DOHH2 (cell line): ENCODE results near the gene TMEM244.

Source experiments
- H3F3A ChIP-seq: fragments of 200-600 bp; sonication (generic), shearing (Covaris generic); 2 replicates; pipeline ENCODE4 v1.6.0; 2016; ENCODE audit warnings: antibody characterized with exemption, mild to moderate bottlenecking; ENCODE audit not compliant: control insufficient read depth, insufficient read depth
- H3K27ac ChIP-seq: fragments of 200-600 bp; sonication (generic); 2 replicates; pipeline ENCODE4 v1.5.1; 2014; ENCODE audit warnings: low read depth, mild to moderate bottlenecking, low read length, moderate library complexity
- H3K27me3 ChIP-seq: fragments of 200-600 bp; sonication (generic); 2 replicates; pipeline ENCODE4 v1.6.1; 2014; ENCODE audit warnings: mild to moderate bottlenecking, low read length, mixed read lengths; ENCODE audit not compliant: control insufficient read depth
- H3K36me3 ChIP-seq: fragments of 200-600 bp; sonication (generic); 2 replicates; pipeline ENCODE4 v1.6.1; 2014; ENCODE audit warnings: mild to moderate bottlenecking, low read length, moderate library complexity, mixed read lengths; ENCODE audit not compliant: control insufficient read depth
- H3K4me1 ChIP-seq: fragments of 200-600 bp; sonication (generic); 2 replicates; pipeline ENCODE4 v1.6.1; 2014; ENCODE audit warnings: mild to moderate bottlenecking, low read length, mixed read lengths; ENCODE audit not compliant: control insufficient read depth
- H3K4me2 ChIP-seq: fragments of 200-600 bp; sonication (generic); 2 replicates; pipeline ENCODE4 v1.6.0; 2014; ENCODE audit warnings: mild to moderate bottlenecking, low read length, moderate library complexity
- H3K4me3 ChIP-seq: fragments of 200-600 bp; sonication (generic); 2 replicates; pipeline ENCODE4 v1.5.1; 2014; ENCODE audit warnings: mild to moderate bottlenecking, low read length, mixed read lengths
- H3K79me2 ChIP-seq: fragments of 200-600 bp; sonication (generic); 2 replicates; pipeline ENCODE4 v1.6.1; 2014; ENCODE audit warnings: mild to moderate bottlenecking, low read length, mixed read lengths; ENCODE audit not compliant: control insufficient read depth
- H3K9me2 ChIP-seq: fragments of 200-600 bp; sonication (generic); replicated peaks from 2 replicates; pipeline ENCODE4 v1.6.1; 2014; ENCODE audit warnings: mild to moderate bottlenecking, low read length, mixed read lengths; ENCODE audit not compliant: control insufficient read depth
- H3K9me3 ChIP-seq: fragments of 200-600 bp; sonication (generic); 2 replicates; pipeline ENCODE4 v1.6.1; 2014; ENCODE audit warnings: antibody characterized with exemption, low read length, mixed read lengths; ENCODE audit not compliant: control insufficient read depth, insufficient read depth
- H4K20me1 ChIP-seq: fragments of 200-600 bp; sonication (generic); 2 replicates; pipeline ENCODE4 v1.6.0; 2014; ENCODE audit warnings: low read depth, mild to moderate bottlenecking, antibody characterized with exemption, low read length, moderate library complexity; ENCODE audit not compliant: control insufficient read depth, insufficient read depth
- EZH2phosphoT487 ChIP-seq: fragments of 200-600 bp; sonication (generic); IDR thresholded peaks from 2 replicates; pipeline ENCODE4 v1.6.1; 2017; ENCODE audit warnings: borderline replicate concordance, mild to moderate bottlenecking, antibody characterized with exemption, low read length, moderate library complexity, mixed read lengths
- TF ChIP-seq, protein P1 (sequence below): fragments of 200-600 bp; sonication (generic); IDR thresholded peaks from one replicate; pipeline ENCODE4 v1.5.1; 2014; ENCODE audit warnings: antibody characterized with exemption, mild to moderate bottlenecking, low read depth, low read length; ENCODE audit not compliant: poor library complexity, severe bottlenecking

TMEM244 gene

DNA sequence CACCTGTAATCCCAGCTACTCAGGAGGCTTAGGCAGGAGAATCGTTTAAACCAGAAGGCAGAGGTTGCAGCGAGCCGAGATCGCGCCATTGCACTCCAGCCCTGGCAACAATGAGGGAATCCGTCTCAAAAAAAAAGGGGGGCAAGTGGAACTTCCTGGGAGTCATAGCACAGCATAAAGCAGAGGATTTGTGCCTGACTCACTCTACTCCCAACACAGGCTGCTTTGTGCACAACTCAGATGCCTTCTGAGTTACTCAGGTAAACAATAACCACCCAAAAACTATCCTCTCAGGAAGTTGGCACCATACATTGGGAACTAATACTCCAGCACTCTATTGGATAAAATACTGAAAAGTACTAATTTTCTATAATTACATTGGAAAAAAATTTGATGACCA is 2.5 kb upstream of the TMEM244 start:
- H3K79me2 ChIP-seq: no peaks in the 10 kb centered on the region
- H3K27ac ChIP-seq: no peak overlapping the region
- no peaks in the 10 kb centered on the region for H3K9me3 ChIP-seq
- H3K9me2 ChIP-seq: no peaks in the 10 kb centered on the region
- H3K36me3 ChIP-seq: no peaks in the 10 kb centered on the region
- no peak overlapping the region for H3K4me2 ChIP-seq
- H3F3A ChIP-seq: no peaks in the 10 kb centered on the region
- no peaks in the 10 kb centered on the region for H4K20me1 ChIP-seq
- TF ChIP-seq, protein P1, sequence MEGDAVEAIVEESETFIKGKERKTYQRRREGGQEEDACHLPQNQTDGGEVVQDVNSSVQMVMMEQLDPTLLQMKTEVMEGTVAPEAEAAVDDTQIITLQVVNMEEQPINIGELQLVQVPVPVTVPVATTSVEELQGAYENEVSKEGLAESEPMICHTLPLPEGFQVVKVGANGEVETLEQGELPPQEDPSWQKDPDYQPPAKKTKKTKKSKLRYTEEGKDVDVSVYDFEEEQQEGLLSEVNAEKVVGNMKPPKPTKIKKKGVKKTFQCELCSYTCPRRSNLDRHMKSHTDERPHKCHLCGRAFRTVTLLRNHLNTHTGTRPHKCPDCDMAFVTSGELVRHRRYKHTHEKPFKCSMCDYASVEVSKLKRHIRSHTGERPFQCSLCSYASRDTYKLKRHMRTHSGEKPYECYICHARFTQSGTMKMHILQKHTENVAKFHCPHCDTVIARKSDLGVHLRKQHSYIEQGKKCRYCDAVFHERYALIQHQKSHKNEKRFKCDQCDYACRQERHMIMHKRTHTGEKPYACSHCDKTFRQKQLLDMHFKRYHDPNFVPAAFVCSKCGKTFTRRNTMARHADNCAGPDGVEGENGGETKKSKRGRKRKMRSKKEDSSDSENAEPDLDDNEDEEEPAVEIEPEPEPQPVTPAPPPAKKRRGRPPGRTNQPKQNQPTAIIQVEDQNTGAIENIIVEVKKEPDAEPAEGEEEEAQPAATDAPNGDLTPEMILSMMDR: no peak
- no peak for TF ChIP-seq EZH2phosphoT487
- H3K4me3 ChIP-seq: no peak overlapping the region
- H3K4me1 ChIP-seq: no peaks in the 10 kb centered on the region
- no peaks in the 10 kb centered on the region for H3K27me3 ChIP-seq

DNA sequence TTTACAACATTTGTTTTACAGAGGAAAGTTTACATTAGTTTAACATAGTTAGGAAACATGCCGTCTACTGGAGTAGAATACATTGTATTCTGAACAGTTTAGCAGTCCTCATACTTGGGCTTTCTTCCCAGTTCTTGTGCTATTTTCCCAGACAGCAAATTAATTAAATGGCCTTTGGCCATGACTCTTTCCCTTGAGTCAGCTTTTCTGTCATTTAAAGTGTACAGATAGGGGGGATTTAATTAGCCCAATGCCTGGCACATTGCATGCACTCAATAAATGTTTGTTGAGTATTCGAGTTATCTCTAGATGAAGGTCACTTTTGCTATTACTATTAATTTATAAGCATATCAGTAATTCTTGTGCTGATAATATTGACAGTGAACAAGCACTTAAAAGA is 1.6 kb downstream of the TMEM244 start:
- Histone ChIP-seq H3K27me3 (no peaks in the 10 kb centered on the region), H3K4me3 (no peak overlapping the region), H3K4me1 (no peaks in the 10 kb centered on the region), H4K20me1 (no peaks in the 10 kb centered on the region), H3K9me3 (no peaks in the 10 kb centered on the region), H3K9me2 (no peaks in the 10 kb centered on the region), H3K79me2 (no peaks in the 10 kb centered on the region), H3K36me3 (no peaks in the 10 kb centered on the region), H3K4me2 (no peak overlapping the region), H3F3A (no peaks in the 10 kb centered on the region), H3K27ac (no peak overlapping the region)
- TF ChIP-seq, protein P1: no peak
- TF ChIP-seq EZH2phosphoT487: no peak

DNA sequence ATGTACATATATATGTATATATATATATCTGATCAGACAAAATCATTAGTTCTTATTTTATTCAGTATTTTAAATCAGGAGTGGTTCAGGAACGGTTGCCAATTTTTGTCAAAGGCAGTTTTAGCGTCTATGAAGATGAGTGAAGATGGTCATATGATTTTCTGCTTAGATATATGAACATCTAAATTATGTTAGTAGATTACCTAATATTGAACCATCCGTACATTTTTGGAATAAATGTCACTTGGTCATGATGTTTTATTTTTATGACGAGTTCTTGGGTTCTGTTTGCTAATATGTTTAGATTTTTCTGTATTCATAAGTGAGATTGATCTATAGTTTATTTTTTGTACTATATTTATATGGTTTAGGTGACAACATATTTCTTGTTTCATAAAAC is 3.3 kb downstream of the TMEM244 start:
- H3K4me2 ChIP-seq: no peak overlapping the region
- H3F3A ChIP-seq: no peaks in the 10 kb centered on the region
- no peaks in the 10 kb centered on the region for H3K79me2 ChIP-seq
- no peak overlapping the region for H3K27ac ChIP-seq
- no peaks in the 10 kb centered on the region for H3K9me3 ChIP-seq
- no peaks in the 10 kb centered on the region for H4K20me1 ChIP-seq
- no peaks in the 10 kb centered on the region for H3K9me2 ChIP-seq
- H3K4me3 ChIP-seq: no peak overlapping the region
- no peaks in the 10 kb centered on the region for H3K27me3 ChIP-seq
- TF ChIP-seq EZH2phosphoT487: no peak
- TF ChIP-seq, protein P1: no peak
- no peaks in the 10 kb centered on the region for H3K36me3 ChIP-seq
- H3K4me1 ChIP-seq: no peaks in the 10 kb centered on the region
